ENCODE measurements around the gene SLC39A11.
"Not testable (repeated sequence)": the region's sequence is repeated elsewhere in the genome, so short reads cannot be mapped to it uniquely, and the experiment has no call there.

Gene SLC39A11, protein sequence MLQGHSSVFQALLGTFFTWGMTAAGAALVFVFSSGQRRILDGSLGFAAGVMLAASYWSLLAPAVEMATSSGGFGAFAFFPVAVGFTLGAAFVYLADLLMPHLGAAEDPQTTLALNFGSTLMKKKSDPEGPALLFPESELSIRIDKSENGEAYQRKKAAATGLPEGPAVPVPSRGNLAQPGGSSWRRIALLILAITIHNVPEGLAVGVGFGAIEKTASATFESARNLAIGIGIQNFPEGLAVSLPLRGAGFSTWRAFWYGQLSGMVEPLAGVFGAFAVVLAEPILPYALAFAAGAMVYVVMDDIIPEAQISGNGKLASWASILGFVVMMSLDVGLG

DNA sequence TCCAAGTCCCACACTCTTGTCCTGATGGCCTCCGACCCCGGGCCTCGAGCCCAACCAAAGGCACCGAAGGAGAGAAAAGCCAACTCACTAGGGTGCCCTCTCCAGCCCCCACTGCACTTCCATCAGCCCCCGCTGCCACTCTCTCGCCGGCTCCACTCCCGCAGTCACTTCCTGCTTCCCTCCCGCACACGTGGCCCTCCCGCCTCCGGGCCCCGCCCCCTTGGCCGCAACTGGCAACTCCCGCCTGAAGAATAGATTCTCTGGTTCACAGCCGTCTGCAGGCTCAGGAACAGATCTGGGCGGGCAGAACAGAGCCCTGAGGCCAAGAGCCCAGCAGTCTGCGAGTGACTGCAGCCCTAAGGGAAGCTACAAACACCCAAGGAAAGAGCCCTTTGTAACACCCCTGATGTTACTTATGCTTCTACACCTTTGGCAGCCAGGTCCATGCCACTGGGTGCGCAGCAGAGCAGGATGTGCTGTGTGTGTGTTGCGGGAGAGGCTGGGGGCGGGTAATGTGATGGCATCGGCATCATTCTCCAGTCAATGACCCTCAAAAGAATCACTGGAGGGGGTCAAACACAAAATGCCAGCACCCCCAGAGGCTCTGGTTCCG, at the start of gene SLC39A11:
Gene SLC39A11 (minus strand): TSS at position 166 of the 613 bp plus-strand sequence. CDS start 3,924 bp downstream, outside the sequence.
- DNase-seq, result peak; percentile 94

DNA sequence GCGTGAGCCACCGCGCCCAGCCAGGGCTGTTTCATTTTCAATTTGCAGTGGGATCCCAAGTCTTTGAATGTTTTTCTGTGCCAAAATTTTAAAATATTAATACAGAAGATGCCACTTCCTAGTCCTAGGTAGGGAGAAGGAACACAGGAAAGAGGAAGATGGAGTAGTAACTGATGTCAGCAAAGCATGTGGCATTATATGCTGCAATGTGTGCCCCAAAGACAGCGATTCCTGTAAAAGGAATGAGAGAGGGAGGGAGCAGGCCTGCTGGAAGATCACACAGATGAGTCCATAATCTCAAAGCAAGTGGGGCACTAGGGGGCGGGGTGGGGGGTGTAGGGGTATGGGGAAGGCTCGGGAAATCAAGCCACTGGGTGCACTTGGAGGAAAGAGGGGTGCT, 48.9 kb upstream of the SLC39A11 start:
- DNase-seq, result no peak

DNA sequence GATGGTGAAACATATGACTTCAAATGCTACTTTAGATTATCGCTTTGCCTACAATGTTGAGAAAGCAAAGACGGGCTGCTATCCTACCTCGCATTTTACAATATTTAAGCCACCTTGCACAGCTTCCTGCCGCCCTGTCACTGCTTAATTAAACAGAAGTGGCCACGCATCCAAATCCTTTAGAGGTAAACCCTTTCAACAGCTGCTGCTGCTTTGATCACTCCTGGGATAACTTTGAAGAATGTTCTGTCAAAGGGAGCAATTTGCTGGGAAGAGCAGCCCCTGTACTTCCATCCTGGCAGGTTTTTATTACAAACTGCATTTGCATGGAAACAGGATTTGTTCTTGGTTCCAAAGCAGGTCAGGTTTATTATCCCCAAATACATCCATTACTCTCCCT, 48.1 kb upstream of the SLC39A11 start:
- no peak for DNase-seq

DNA sequence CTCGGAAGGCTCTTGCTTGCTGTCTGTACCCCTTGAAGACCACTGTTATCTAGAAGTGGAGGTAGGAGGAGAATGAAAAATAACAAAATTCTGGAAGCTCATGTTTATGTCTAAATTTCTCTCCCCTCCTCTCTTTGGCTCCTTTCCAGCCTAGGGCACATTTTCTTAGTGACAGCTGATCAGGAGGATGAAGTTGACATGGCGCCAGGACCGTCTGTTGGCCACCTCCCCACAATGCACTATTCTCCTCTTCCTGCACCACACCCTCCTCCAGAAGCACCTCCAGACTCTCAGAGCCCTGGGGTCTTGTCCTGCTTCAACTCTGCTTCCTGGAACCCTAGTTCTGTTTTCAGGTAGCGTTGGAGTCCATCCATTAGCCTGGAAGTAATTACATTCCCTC, 46.8 kb upstream of the SLC39A11 start:
- no peak for DNase-seq

DNA sequence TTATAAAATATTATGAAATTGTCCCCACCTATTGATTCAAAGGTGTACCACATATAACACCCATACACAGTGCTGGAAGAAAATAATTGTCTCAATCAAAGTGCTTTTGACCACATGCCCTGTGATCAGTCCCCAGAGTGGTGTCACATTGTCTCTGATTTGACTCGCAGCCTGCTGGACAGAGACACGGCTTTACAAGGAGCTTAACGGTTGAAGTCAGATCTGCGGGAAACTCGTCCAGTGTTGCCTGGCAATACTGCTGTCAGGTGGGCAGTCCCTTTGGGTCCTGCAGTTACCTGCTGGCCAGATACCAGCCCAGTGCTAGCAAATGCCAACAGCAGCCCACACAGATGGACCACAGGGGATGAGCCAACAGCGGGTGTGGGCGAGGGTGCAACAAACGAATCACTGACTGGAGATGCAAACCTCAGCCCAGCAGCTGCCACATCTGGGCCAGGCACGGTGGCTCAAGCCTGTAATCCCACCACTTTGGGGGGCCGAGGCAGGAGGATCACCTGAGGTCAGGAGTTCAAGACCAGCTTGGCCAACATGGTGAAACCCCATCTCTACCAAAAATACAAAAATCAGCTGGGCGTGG, 46.2 kb upstream of the SLC39A11 start:
- DNase-seq, result peak; percentile 22

DNA sequence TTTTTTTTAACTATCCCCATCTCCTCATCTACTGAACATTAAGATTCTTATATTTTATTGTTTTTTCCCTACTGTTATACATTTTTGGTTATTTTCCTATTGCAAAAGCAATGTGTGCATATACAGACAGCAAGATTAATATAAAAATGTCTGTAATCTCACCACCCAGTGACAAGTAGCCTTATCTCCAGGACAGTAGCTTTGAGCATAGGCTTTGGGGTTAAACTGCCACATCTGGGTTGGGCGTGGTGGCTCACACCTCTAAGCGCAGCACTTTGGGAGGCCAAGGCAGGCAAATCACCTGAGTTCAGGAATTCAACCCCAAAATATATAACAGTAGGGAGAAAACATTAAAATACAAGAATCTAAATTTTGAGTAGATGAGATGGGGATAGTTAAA, 44.9 kb upstream of the SLC39A11 start:
- no peak for DNase-seq

DNA sequence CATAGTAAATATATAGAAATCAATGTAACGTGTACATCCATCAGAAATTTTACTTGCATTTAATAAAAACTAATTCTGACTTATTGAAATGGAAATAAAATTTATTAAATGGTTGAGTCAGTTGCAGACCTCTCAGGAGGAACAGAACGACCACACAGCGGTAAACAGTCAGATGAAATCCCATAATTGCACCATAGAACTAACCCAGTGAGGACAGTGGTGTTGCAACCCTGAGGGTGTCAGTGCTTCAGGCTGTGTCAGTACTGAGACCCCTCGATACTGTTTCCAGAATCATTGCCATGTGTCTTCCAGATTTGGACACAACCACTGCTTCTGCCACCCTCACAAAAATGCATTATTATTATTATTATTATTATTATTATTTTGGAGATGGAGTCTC, 43.3 kb upstream of the SLC39A11 start:
- DNase-seq, result no peak

DNA sequence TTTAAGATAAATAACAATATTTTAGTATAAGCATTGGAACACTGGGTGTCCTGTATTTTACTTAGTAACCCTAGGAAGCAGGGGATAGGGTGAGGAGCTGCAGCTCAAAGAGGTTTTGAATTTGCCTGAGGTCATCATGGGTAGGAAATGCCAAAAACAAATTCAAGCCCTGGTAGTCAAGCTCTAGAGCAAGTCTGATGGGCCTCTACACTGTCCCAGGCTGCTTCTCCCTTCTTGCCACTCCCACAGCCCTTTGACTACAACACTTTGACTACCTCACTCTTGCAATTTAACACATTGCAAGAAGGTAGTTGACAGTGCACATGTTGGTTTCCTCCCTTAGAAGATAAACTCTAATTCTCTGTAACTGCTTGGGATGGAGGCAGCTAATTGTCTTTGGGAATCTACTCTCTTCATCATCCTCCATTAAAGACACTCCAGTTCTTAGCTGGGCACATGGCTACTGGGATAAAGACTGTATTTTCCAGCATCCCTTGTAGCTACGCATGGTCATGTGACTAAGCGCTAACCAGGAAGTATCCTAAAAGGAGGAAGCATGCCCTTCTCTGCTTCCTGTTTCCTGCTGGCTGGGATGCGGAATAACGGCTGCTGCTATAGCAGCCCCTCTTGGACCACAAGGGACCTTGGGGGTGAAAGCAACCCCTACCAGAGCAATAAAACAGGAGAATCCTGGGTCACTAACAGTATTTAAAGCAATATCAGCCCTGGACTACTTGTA, 41.6 kb upstream of the SLC39A11 start:
- no peak for DNase-seq

DNA sequence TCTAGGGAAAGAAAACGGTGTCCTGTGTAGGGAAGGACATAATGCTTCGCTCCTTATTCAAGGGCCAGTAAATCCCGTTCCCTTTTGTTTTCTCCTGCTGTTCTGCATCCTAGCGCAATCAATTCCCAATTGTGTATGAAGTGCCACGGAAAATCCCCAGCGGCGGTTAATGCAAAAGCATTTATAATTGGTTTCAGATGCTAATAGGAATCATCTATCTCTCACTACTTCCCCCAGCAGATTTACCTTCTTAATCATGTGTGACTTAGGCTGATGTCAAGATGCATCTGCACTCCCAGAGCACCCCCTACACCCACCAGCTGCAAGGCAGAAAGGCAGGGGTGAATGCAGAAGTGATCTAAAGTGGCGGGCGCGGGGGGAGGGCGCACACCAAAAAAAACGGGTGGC, 39.6 kb upstream of the SLC39A11 start:
- no peak for DNase-seq

DNA sequence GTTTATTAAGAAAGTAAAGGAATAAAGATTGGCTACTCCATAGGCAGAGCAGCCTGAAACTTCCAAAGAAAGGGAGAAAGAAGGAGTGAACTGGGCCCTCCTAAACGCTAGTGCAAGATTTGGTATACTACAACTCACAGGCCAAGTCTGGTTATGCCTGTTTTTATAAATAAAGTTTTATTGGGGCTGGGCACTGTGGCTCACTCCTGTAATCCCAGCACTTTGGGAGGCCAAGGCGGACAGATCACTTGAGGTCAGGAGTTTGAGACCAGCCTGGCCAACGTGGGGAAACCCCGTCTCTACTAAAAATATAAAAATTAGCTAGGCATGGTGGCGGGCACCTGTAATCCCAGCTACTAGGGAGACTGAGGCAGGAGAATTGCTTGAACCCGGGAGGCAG, 39.0 kb upstream of the SLC39A11 start:
- not testable (repeated sequence) for DNase-seq

DNA sequence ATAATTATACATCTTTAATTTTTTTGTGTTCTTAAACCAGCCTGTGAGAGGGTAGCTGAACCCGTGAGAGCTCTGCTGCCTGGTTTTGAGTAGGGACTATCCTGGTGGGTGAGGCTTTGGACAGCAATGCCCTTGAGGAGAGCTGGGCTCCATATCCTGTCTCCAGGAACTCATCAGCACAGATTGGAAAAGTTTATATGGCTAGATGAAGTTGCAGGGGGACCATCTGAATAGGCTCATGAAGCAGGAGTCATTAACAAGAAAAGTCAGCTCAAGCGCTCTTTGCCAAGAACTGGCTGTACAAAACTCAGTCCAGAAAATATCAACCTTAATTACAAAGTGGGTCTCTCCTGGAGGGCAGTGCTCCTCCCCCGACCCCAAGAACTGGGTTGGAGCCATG, 38.5 kb upstream of the SLC39A11 start:
- DNase-seq, result no peak

DNA sequence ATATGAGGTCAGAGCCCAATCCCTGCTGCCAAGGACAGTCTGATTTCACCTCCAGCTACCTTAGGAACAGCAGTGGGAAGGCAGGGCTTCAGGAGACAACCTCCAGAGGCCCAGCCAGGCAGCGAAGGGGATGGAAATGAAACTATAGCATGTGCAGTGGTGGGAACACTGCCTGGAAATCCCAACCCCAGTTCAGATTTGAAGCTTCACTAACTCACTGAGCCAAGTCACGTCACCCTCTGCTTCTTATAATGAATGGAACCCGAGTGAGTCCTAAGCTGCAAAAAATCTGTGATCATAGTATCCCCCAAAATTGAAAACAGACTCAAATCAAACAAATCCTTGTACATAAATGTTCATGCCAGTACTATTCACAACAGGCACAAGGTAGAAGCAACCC, 36.0 kb upstream of the SLC39A11 start:
- no peak for DNase-seq

DNA sequence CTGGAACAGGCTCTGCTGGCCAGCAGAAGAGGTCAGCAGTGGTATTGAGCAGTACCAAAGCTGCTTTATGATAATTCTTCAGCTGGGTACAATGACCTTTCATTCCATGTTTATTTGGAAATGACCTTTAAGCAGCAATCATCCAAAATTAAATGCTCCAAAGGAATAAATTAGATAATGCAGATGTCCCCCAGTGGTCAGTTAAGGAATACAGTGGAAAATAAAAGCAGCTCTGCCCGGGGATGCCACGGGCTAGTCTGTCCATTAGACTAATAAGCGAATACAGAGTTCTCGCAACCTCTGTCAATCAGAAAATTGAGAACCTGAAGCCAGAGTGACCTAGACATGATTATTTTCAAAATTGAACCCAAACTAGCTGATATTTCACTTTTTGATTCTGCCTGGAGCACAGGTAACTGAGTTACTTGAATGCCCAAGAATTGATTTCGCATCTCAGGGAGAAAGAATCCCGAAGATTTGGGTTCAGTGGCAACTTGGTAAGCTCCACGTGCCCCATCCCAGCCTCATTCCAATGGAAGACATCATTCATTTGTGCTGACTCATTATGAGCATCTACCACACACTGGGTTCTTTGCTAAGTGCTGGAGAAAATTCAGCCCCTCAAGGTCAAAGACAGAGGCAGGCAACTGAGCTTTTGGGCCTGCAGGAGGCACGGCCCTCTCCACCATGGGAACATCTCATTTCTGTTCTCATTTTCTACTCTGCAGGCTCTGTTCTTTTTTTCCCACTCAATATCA, 34.4 kb upstream of the SLC39A11 start:
- DNase-seq, result no peak

DNA sequence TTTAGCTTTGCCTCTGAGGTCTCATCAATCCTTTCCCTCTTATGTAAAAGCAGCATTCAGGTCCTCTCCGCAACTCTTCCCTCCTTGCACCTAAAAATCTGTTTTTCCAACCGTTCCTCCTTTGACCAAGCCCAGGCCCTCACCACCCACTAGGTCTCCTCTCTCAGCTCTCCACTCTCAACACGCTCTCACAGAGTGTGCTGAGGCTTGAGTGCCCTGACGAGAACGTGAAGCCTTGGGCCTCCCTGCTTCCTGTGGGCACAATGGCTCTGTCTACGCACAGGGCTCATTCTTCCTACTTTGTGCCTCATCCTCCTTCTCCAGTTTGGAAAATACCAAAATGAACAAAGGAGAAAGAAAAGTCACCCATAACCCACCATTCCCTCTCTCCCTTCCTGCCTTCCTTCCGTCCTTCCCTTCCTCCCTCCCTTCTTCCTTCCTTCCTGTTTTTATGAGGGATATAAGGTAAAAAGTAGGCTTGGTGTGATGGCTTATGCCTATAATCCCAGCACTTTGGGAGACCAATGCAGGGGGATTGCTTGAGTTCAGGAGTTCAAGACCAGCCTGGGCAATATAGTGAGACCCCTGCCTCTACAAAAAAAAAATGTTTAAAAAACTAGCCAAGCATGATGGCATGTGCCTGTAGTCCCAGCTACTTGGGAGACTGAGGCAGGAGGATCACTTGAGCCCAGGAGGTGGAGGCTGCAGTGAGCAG, 31.3 kb upstream of the SLC39A11 start:
- no peak for DNase-seq

DNA sequence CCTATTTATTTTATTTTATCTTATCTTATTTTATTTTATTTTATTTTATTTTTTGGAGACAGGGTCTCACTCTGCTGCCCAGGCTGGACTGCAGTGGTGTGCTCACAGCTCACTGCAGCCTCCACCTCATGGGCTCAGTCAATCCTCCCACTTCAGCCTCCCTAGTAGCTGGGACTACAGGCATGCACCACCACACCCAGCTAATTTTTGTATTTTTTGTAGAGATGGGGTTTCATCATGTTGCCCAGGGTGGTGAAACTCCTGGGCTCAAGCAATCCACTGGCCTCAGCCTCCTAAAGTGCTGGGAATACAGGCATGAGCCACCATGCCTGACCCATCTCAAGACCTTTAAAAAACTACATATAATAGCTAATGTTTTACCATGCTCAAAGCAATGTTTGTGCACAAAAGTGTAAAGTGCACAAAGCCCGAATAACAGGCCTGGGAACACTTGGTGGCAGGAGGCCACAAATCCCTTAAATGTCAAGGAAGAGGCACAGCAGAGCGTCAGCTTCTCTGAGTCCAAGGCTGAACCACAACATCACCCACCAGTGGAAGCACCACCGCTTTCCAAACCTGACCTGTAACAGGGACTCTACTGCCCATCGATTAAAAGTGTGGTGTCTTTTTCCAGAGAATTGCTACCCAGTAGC, 30.6 kb upstream of the SLC39A11 start:
- no peak for DNase-seq

DNA sequence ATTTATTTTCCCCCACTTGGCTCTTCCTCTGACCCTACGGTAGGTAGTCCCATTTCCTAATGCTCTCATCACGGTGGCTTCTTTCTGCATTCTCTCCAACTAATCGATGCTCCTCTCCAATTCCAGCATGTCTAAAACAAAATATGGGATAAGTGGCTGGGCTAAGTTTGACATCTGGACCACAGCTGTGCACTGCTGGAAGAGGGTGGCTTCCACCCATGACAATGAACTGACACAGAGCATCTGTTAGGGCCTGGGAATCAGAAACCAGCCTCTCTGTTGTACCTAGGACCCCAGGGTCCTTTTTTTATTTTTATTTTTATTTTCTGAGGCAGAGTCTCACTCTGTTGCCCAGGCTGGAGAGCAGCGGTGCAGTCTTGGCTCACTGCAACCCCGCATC, 29.0 kb upstream of the SLC39A11 start:
- no peak for DNase-seq

DNA sequence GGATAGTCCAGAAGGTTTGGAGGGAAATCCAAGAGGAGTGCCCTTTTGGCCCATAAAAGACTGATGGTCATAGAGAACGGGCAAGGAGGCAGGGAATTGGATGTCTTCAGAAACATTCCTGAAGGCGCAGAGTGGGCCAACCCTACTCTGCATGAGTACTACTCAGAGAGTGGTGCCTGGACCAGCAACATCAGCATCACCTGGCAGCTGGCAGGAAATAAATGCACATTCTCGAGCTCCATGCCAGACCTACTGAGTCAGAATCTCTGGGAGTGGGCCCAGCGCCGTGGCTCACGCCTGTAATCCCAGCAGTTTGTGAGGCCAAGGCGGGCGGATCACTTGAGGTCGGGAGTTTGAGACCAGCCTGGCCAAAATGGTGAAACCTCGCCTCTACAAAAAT, 27.1 kb upstream of the SLC39A11 start:
- DNase-seq, result no peak

DNA sequence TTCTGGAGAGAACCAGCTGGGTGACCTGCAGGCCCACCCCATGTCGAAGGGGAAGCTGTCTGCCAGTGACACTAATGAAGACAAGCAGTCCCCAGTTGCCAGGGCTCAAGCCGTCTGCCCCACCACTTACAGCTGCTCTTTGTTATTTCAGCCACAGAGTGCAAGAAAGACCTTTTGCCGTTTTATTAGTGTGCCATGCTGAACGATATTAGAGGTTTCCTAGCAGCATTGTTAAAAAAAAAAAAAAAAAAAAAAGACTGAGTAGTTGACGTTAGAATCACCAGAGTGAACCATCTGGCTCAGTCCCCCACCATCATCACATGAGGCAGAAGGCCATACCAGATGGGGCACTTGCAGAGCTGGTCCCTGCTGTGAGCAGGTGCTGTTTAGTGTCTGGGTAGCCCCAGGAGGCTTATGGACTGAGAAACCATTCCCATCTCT, 26.5 kb upstream of the SLC39A11 start:
- peak; percentile 95 for DNase-seq

DNA sequence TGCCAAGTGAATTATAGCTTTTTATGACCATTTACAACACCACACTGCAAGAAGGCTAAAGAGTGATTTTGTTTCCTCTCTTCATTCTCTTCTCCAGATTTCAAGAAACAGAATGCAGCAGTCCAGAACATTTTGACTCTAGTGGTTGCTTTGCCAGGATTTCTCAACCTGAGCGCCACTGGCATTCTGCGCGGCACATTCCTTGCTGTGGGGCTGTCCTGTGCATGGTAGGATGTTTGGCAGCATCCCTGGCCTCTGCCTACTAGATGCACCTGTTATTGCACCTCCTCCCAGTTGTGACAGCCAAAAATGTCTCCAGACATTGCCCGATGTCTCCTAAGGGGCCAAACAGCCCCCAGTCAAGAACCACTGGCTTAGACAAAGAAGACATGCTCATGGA, 25.7 kb upstream of the SLC39A11 start:
- DNase-seq, result no peak

DNA sequence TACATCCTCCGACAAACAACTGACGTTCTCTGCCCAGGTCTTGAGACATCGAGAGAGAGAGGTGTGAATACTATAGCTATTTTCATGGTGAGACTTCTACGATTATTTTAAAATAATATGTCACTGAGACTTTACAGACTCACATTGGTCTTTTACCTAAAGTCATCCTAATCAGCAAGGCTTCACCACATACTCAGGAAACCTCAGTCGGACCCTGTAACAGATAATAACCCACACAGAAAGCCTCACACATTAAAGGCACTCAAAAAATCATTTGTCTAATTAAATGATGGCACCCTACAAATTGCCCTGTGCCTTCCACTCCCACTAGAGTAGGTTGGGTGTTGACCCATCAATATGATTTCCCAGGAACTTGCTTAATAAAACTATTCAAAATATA, 19.8 kb upstream of the SLC39A11 start:
- DNase-seq, result no peak

DNA sequence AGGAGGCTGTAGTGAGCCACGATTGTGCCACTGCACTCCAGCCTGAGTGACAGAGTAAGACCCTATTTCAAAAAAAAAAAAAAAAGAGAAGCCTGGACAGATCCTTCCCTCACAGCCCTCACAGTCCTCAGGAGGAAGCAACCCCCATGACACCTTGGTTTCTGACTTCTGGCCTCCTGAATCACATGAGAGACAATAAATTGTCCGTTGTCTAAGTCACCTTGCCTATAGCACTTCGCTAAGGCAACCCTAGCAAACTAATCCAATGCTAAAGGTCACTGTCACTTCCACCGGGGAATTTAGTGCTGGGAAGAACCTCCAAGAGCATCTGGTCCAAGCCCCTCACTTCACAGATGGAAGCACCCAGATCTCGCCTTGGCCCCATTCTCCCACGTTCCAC, 18.9 kb upstream of the SLC39A11 start:
- no peak for DNase-seq

DNA sequence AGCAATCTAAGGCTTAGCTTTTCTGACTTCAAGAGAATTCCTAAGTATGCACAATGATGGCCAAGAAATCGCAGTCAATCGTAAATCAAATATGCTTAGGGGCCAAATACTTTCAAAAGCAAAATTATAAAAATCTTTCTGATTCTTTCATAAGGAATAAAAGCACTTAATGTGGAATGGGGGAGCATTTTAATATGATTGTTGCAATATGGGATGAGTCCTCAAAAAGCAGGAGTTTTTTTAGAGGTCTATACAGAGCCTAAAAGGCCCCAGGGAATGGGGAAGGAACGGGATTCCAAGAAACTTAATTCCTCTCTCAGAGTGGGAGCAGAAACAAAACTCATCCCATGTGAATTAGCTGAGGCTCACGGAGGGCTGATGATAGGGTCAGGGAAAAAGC, 14.7 kb upstream of the SLC39A11 start:
- DNase-seq, result no peak
